ENCODE data around the gene SULF2. TPM values are rescaled to one million over a fixed set of nuclear protein-coding genes. Genes with fewer than 3 reads are reported as not detected.

Gene SULF2
- total and polyA plus RNA-seq, 2 of the 13 experiments (the other 11 are each of a cell fraction or from before 2014, with no cell fraction given) = 7.2 to 50.9 TPM

- no TSS peak for BruUV-seq (replicated peaks)
- peak overlapping the region; percentile 51 for H3K27ac ChIP-seq (ENCODE audit: extremely low read length, insufficient read depth, low read length)
- DNase-seq (ENCODE audit: low spot score) = peak; percentile 52
- FAIRE-seq = peak; percentile 15
- H3K4me1 ChIP-seq (ENCODE audit: insufficient read depth, low read length) = peaks cover 39% of the 10 kb centered on the region
- H3K27me3 ChIP-seq (ENCODE audit: control insufficient read depth in 1 of 2, insufficient read depth in 2 of 2, low read length in 2 of 2) = no peaks in the 10 kb centered on the region
- CTCF ChIA-PET (ENCODE audit: low intra/inter-chr PET ratio, low total read pairs) = no interaction called here
- POLR2A ChIA-PET = no interaction called here
- ATAC-seq = no peak
- H3K36me3 ChIP-seq (replicated peaks in 1 of 2; ENCODE audit: control insufficient read depth in 1 of 2, insufficient read depth in 2 of 2, low read length in 2 of 2) = peaks cover 5 to 38% of the 10 kb centered on the region in 2 experiments; a peak in 4 of 5 replicates
- no peaks in the 10 kb centered on the region for H4K20me1 ChIP-seq (ENCODE audit: insufficient read depth, low read length)
- no peaks in the 10 kb centered on the region for H3K79me2 ChIP-seq (ENCODE audit: insufficient read depth, low read length)
- 93% methylated on average over 12 of the region's 12 CpGs for WGBS (ENCODE audit: low lambda C conversion rate)
- H3K4me3 ChIP-seq (replicated peaks in 1 of 3; ENCODE audit: insufficient read depth in 1 of 3, low read depth in 2 of 3, low read length in 3 of 3) = no peak overlapping the region
- no peak overlapping the region for H3K9ac ChIP-seq (ENCODE audit: insufficient read depth, low read depth, low read length)
- in situ Hi-C loops (cut with HindIII; ENCODE audit: extremely low pct_ligation_motif_present, low pct_unique_long_range_greater_than_20kb) (no loop called here), intact Hi-C loops (cut with micrococcal nuclease; ENCODE audit: unreplicated experiment) (no loop called here)
- H3K4me2 ChIP-seq (ENCODE audit: low read depth, low read length) = no peak overlapping the region
- no peak overlapping the region for H2AFZ ChIP-seq (ENCODE audit: low read length)
- H3K9me3 ChIP-seq (ENCODE audit: low read length) = no peaks in the 10 kb centered on the region
- TF ChIP-seq BRD4 (CRISPR knock-in tag; IDR thresholded peaks at IDR 0.05) (no peak), RBM22 (optimal IDR thresholded peaks at IDR 0.05; ENCODE audit: low read length) (peak; percentile 85), NFKBIZ (CRISPR knock-in tag; IDR thresholded peaks at IDR 0.05) (no peak), POLR2AphosphoS5 (IDR thresholded peaks at IDR 0.05; ENCODE audit: low read depth, low read length) (peak; percentile 22; the same call in 1 of the 2 replicates), SOX13 (IDR thresholded peaks at IDR 0.05) (no peak), SOX13 (CRISPR knock-in tag; conservative IDR thresholded peaks at IDR 0.05 in 1 of 2, IDR thresholded peaks at IDR 0.05 in 1 of 2) (peak in 1 of 2 experiments; percentile 52; a peak in 1 of 4 replicates), ATF7 (IDR thresholded peaks at IDR 0.05) (no peak), ATF7 (CRISPR knock-in tag; IDR thresholded peaks at IDR 0.05) (no peak), ZC3H13 (CRISPR knock-in tag; IDR thresholded peaks at IDR 0.05) (0 out of 2 replicates have a peak, but pooled peaks have one; percentile 49), ZNF761 (CRISPR knock-in tag; conservative IDR thresholded peaks at IDR 0.05) (peak; percentile 1; the same call in 1 of the 2 replicates), ZNF441 (CRISPR knock-in tag; IDR thresholded peaks at IDR 0.05; ENCODE audit: borderline replicate concordance) (peak; percentile 80), SP4 (CRISPR knock-in tag; IDR thresholded peaks at IDR 0.05) (no peak), ZNF546 (CRISPR knock-in tag; conservative IDR thresholded peaks at IDR 0.05) (no peak), ZNF687 (CRISPR knock-in tag; IDR thresholded peaks at IDR 0.05) (0 out of 2 replicates have a peak, but pooled peaks have one; percentile 20), NR2C2 (CRISPR knock-in tag; IDR thresholded peaks at IDR 0.05; ENCODE audit: borderline replicate concordance) (0 out of 2 replicates have a peak, but pooled peaks have one; percentile 14)
These were observed 124.1 kb downstream of the SULF2 start for GRCh38 chr20:47660983-47661700.

All from HepG2 (cell line).